SU-DHL-6 (cell line): ENCODE results near the gene PER2.

Source experiments
- H2AFZ ChIP-seq: fragments of 200-600 bp; sonication (generic); 2 replicates; pipeline ENCODE4 v1.6.1; 2014; ENCODE audit warnings: low read depth, mild to moderate bottlenecking, moderate library complexity, mixed read lengths, antibody characterized with exemption, low read length; ENCODE audit not compliant: severe bottlenecking
- H3F3A ChIP-seq: fragments of 200-600 bp; shearing (Covaris generic); 2 replicates; pipeline ENCODE4 v1.6.0; 2016; ENCODE audit warnings: antibody characterized with exemption, mild to moderate bottlenecking; ENCODE audit not compliant: insufficient read depth
- H3K27ac ChIP-seq: fragments of 200-600 bp; sonication (generic); 2 replicates; pipeline ENCODE4 v1.5.1; 2016; ENCODE audit warnings: low read depth, mild to moderate bottlenecking, low read length, moderate library complexity, mixed read lengths
- H3K27me3 ChIP-seq: fragments of 200-600 bp; sonication (generic), shearing (Covaris generic); 2 replicates; pipeline ENCODE4 v1.6.0; 2014; ENCODE audit warnings: mild to moderate bottlenecking, low read length
- H3K36me3 ChIP-seq: fragments of 200-600 bp; sonication (generic); 2 replicates; pipeline ENCODE4 v1.6.1; 2014; ENCODE audit warnings: mild to moderate bottlenecking, low read length, mixed read lengths
- H3K4me2 ChIP-seq: fragments of 300-600, 200-600 bp; shearing (Covaris generic), sonication (generic); 2 replicates; pipeline ENCODE4 v1.6.0; 2014; ENCODE audit warnings: low read length, low read depth, mild to moderate bottlenecking; ENCODE audit not compliant: poor library complexity, severe bottlenecking
- H3K4me3 ChIP-seq: fragments of 200-600 bp; sonication (generic); 2 replicates; pipeline ENCODE4 v1.5.1; 2014; ENCODE audit warnings: antibody characterized with exemption, low read length, mild to moderate bottlenecking, mixed read lengths; ENCODE audit not compliant: insufficient read depth, poor library complexity, severe bottlenecking
- H3K79me2 ChIP-seq: fragments of 200-600 bp; sonication (generic); 2 replicates; pipeline ENCODE4 v1.6.1; 2014; ENCODE audit warnings: mild to moderate bottlenecking, low read length, moderate library complexity; ENCODE audit not compliant: insufficient read depth
- H3K9ac ChIP-seq: fragments of 200-600 bp; sonication (generic); 2 replicates; pipeline ENCODE4 v1.7.0; 2014; ENCODE audit warnings: mild to moderate bottlenecking, low read length
- H3K9me2 ChIP-seq: fragments of 200-600 bp; sonication (generic); replicated peaks from 2 replicates; pipeline ENCODE4 v1.6.1; 2014; ENCODE audit warnings: low read length; ENCODE audit not compliant: insufficient read depth
- H3K9me3 ChIP-seq: fragments of 200-600 bp; sonication (generic); 2 replicates; pipeline ENCODE4 v1.6.1; 2014; ENCODE audit warnings: low read length, mixed read lengths; ENCODE audit not compliant: insufficient read depth
- H4K20me1 ChIP-seq: fragments of 200-600 bp; sonication (generic); 2 replicates; pipeline ENCODE4 v1.6.1; 2014; ENCODE audit warnings: low read depth, mild to moderate bottlenecking, antibody characterized with exemption, low read length, moderate library complexity, mixed read lengths
- CTCF ChIP-seq: fragments of 200-600 bp; sonication (generic); IDR thresholded peaks from one replicate; pipeline ENCODE4 v1.5.1; 2017; ENCODE audit warnings: antibody characterized with exemption, mild to moderate bottlenecking, low read length, moderate library complexity; ENCODE audit not compliant: insufficient read depth, poor library complexity, severe bottlenecking
- EZH2phosphoT487 ChIP-seq: fragments of 200-600 bp; sonication (generic), shearing (Covaris generic); conservative IDR thresholded peaks from 2 replicates; pipeline ENCODE4 v1.6.1; 2018; ENCODE audit warnings: mild to moderate bottlenecking, antibody characterized with exemption, low read length, moderate library complexity, mixed read lengths

The PER2 gene

GRCh38 chr2:238308177-238308576 lies 19.8 kb upstream of the PER2 start:
- no peaks in the 10 kb centered on the region for H3K27me3 ChIP-seq
- TF ChIP-seq CTCF (no peak), EZH2phosphoT487 (no peak)
- H3K4me3 ChIP-seq = no peak overlapping the region
- H3F3A ChIP-seq = no peaks in the 10 kb centered on the region
- no peak overlapping the region for H3K27ac ChIP-seq
- no peak overlapping the region for H3K4me2 ChIP-seq
- no peaks in the 10 kb centered on the region for H3K36me3 ChIP-seq
- no peak overlapping the region for H2AFZ ChIP-seq
- no peaks in the 10 kb centered on the region for H3K9me3 ChIP-seq
- no peaks in the 10 kb centered on the region for H4K20me1 ChIP-seq
- H3K79me2 ChIP-seq = no peaks in the 10 kb centered on the region
- no peak overlapping the region for H3K9ac ChIP-seq
- no peaks in the 10 kb centered on the region for H3K9me2 ChIP-seq

DNA sequence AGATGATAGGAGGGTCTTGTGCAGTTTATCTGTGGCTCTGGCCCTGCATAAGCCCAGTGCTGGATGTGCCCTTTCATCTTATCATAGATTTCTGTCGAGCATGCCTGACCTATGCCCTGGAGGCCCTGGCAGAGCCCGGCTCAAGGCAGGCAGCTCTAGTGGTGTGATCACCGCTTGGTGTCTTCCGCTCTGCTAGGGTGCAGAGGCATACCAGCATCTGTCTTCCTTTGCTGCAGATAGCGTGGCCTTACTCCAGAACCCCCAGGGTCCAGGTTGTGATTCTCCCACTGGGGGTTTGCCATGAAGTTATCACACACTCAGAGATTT lies 18.2 kb upstream of the PER2 start:
- H3K9ac ChIP-seq = no peak overlapping the region
- H3K4me2 ChIP-seq = no peak overlapping the region
- H3K9me2 ChIP-seq = no peaks in the 10 kb centered on the region
- no peaks in the 10 kb centered on the region for H3K9me3 ChIP-seq
- no peaks in the 10 kb centered on the region for H4K20me1 ChIP-seq
- no peaks in the 10 kb centered on the region for H3K36me3 ChIP-seq
- no peaks in the 10 kb centered on the region for H3K79me2 ChIP-seq
- no peak for TF ChIP-seq CTCF
- TF ChIP-seq EZH2phosphoT487 = no peak
- no peaks in the 10 kb centered on the region for H3F3A ChIP-seq
- H2AFZ ChIP-seq = no peak overlapping the region
- H3K27me3 ChIP-seq = no peaks in the 10 kb centered on the region
- H3K27ac ChIP-seq = no peak overlapping the region
- no peak overlapping the region for H3K4me3 ChIP-seq

GRCh38 chr2:238305965-238306671 lies 17.7 kb upstream of the PER2 start:
- no peaks in the 10 kb centered on the region for H3K36me3 ChIP-seq
- H3K9ac ChIP-seq = no peak overlapping the region
- H4K20me1 ChIP-seq = no peaks in the 10 kb centered on the region
- H3K4me3 ChIP-seq = no peak overlapping the region
- no peaks in the 10 kb centered on the region for H3K27me3 ChIP-seq
- no peaks in the 10 kb centered on the region for H3F3A ChIP-seq
- no peak overlapping the region for H2AFZ ChIP-seq
- H3K27ac ChIP-seq = no peak overlapping the region
- no peaks in the 10 kb centered on the region for H3K79me2 ChIP-seq
- no peaks in the 10 kb centered on the region for H3K9me3 ChIP-seq
- no peak overlapping the region for H3K4me2 ChIP-seq
- TF ChIP-seq EZH2phosphoT487 (no peak), CTCF (no peak)
- no peaks in the 10 kb centered on the region for H3K9me2 ChIP-seq
